H9 (cell line): ENCODE measurements around the gene GNGT2. TPM values are rescaled to one million over a fixed set of nuclear protein-coding genes. Genes with fewer than 3 reads are reported as not detected.

Experiments used
- DNase-seq: peaks from one replicate; pipeline ENCODE4 v3.0.0-alpha.2; 2017
- H2AFZ ChIP-seq: one replicate; pipeline ENCODE4 v1.6.1; 2013; ENCODE audit warnings: mild to moderate bottlenecking, low read length, control low read depth, moderate library complexity
- H2AK5ac ChIP-seq: 2 replicates; pipeline ENCODE4 v1.6.1; 2013; ENCODE audit warnings: low read length, control low read depth, mixed read lengths; ENCODE audit not compliant: insufficient read length
- H2BK120ac ChIP-seq: one replicate; pipeline ENCODE4 v1.6.1; 2013; ENCODE audit warnings: low read depth, mild to moderate bottlenecking, low read length, control low read depth, inconsistent platforms; ENCODE audit not compliant: poor library complexity, severe bottlenecking
- H2BK12ac ChIP-seq: 2 replicates; pipeline ENCODE4 v1.6.1; 2013; ENCODE audit warnings: low read length, control low read depth, mixed read lengths, low read depth; ENCODE audit not compliant: insufficient read length
- H2BK15ac ChIP-seq: 2 replicates; pipeline ENCODE4 v1.6.1; 2013; ENCODE audit warnings: low read depth, low read length, control low read depth
- H2BK20ac ChIP-seq: one replicate; pipeline ENCODE4 v1.6.1; 2013; ENCODE audit warnings: low read depth, mild to moderate bottlenecking, low read length, control low read depth, inconsistent platforms; ENCODE audit not compliant: poor library complexity, severe bottlenecking
- H2BK5ac ChIP-seq: 2 replicates; pipeline ENCODE4 v1.6.1; 2013; ENCODE audit warnings: low read length, control low read depth, mixed read lengths; ENCODE audit not compliant: insufficient read length
- H3K14ac ChIP-seq: 2 replicates; pipeline ENCODE4 v1.6.1; 2013; ENCODE audit warnings: low read length, control low read depth; ENCODE audit not compliant: insufficient read depth
- H3K18ac ChIP-seq: 2 replicates; pipeline ENCODE4 v1.6.1; 2013; ENCODE audit warnings: low read depth, mild to moderate bottlenecking, mixed read lengths, low read length, control low read depth; ENCODE audit not compliant: insufficient read length
- H3K23ac ChIP-seq: 2 replicates; pipeline ENCODE4 v1.6.1; 2013; ENCODE audit warnings: low read length, control low read depth, mixed read lengths, low read depth; ENCODE audit not compliant: insufficient read length
- H3K23me2 ChIP-seq: 2 replicates; pipeline ENCODE4 v1.6.1; 2013; ENCODE audit warnings: low read depth, mild to moderate bottlenecking, mixed read lengths, low read length, control low read depth; ENCODE audit not compliant: insufficient read length, poor library complexity, severe bottlenecking
- H3K27ac ChIP-seq: 2 replicates; pipeline ENCODE4 v1.5.1; 2013; ENCODE audit warnings: low read length, control low read depth, mixed read lengths, low read depth; ENCODE audit not compliant: insufficient read length
- H3K27me3 ChIP-seq: 2 replicates; pipeline ENCODE4 v1.6.1; 2013; ENCODE audit warnings: low read length, control low read depth, inconsistent platforms; ENCODE audit not compliant: insufficient read depth
- H3K4ac ChIP-seq: 2 replicates; pipeline ENCODE4 v1.6.1; 2013; ENCODE audit warnings: low read depth, mild to moderate bottlenecking, control low read depth, inconsistent platforms, low read length, moderate library complexity
- H3K4me1 ChIP-seq: 2 replicates; pipeline ENCODE4 v1.6.1; 2013; ENCODE audit warnings: low read length, control low read depth, inconsistent platforms; ENCODE audit not compliant: insufficient read depth
- H3K4me2 ChIP-seq: 2 replicates; pipeline ENCODE4 v1.6.1; 2013; ENCODE audit warnings: low read length, control low read depth, mixed read lengths; ENCODE audit not compliant: insufficient read length, insufficient read depth
- H3K56ac ChIP-seq: 2 replicates; pipeline ENCODE4 v1.6.1; 2013; ENCODE audit warnings: low read depth, mild to moderate bottlenecking, mixed read lengths, low read length, control low read depth; ENCODE audit not compliant: insufficient read length
- H3K79me1 ChIP-seq: 2 replicates; pipeline ENCODE4 v1.6.1; 2013; ENCODE audit warnings: low read depth, mild to moderate bottlenecking, moderate library complexity, low read length, control low read depth, inconsistent platforms; ENCODE audit not compliant: insufficient read depth, poor library complexity, severe bottlenecking
- H3K79me2 ChIP-seq: 2 replicates; pipeline ENCODE4 v1.6.1; 2013; ENCODE audit warnings: low read length, control low read depth, inconsistent platforms; ENCODE audit not compliant: insufficient read depth
- H3K9ac ChIP-seq: 2 replicates; pipeline ENCODE4 v1.6.1; 2013; ENCODE audit warnings: low read length, control low read depth, mixed read lengths; ENCODE audit not compliant: insufficient read length; ENCODE audit errors: extremely low read depth
- H3K9me3 ChIP-seq: one replicate; pipeline ENCODE4 v1.6.1; 2013; ENCODE audit warnings: low read depth, low read length, inconsistent platforms; ENCODE audit not compliant: control insufficient read depth
- H3T11ph ChIP-seq: one replicate; pipeline ENCODE4 v1.6.1; 2013; ENCODE audit warnings: mild to moderate bottlenecking, low read length, control low read depth, inconsistent platforms
- H4K20me1 ChIP-seq: one replicate; pipeline ENCODE4 v1.6.1; 2013; ENCODE audit not compliant: control insufficient read depth, insufficient read length, insufficient read depth
- H4K5ac ChIP-seq: 2 replicates; pipeline ENCODE4 v1.6.1; 2013; ENCODE audit warnings: low read depth, mild to moderate bottlenecking, mixed read lengths, low read length, control low read depth; ENCODE audit not compliant: insufficient read length
- H4K8ac ChIP-seq: replicated peaks from 2 replicates; pipeline ENCODE4 v1.6.1; 2013; ENCODE audit warnings: low read length, control low read depth, mixed read lengths, low read depth; ENCODE audit not compliant: insufficient read length
- H4K91ac ChIP-seq: 2 replicates; pipeline ENCODE4 v1.6.1; 2013; ENCODE audit warnings: low read depth, mild to moderate bottlenecking, moderate library complexity, mixed read lengths, low read length, control low read depth; ENCODE audit not compliant: insufficient read length
- H3K27ac Mint-ChIP-seq, 3 experiments: 2 replicates in 2 of 3; 3 replicates in 1 of 3; pipeline ENCODE4 v1.8.0; 2020 to 2021; ENCODE audit warnings: mixed read lengths in 3 of 3, mild to moderate bottlenecking in 1 of 3, moderate library complexity in 1 of 3
- H3K27me3 Mint-ChIP-seq: 2 replicates; pipeline ENCODE4 v1.8.0; 2021; ENCODE audit warnings: low read depth, mild to moderate bottlenecking, moderate library complexity, mixed read lengths
- H3K36me3 Mint-ChIP-seq, 3 experiments: 2 replicates in 2 of 3; 3 replicates in 1 of 3; pipeline ENCODE4 v1.8.0; 2020 to 2021; ENCODE audit warnings: low read depth in 3 of 3, mixed read lengths in 3 of 3; ENCODE audit not compliant: insufficient read depth in 1 of 3
- H3K4me1 Mint-ChIP-seq, 2 experiments: 2 replicates each; pipeline ENCODE4 v1.8.0; 2020; ENCODE audit warnings: mixed read lengths in 2 of 2
- H3K4me3 Mint-ChIP-seq, 2 experiments: 2 replicates in 1 of 2; 3 replicates in 1 of 2; pipeline ENCODE4 v1.8.0; 2020 to 2021; ENCODE audit warnings: mild to moderate bottlenecking in 2 of 2, mixed read lengths in 2 of 2, moderate library complexity in 1 of 2
- H3K9me3 Mint-ChIP-seq, 2 experiments: 2 replicates in 1 of 2; 3 replicates in 1 of 2; pipeline ENCODE4 v1.8.0; 2020; ENCODE audit warnings: mild to moderate bottlenecking in 2 of 2, mixed read lengths in 2 of 2, moderate library complexity in 1 of 2
- WGBS: extraction: QIAGEN DNeasy Blood & Tissue Kit; methylation state at CpG from one replicate; pipeline ENCODE4 v1.1.7; 2013; ENCODE audit warnings: missing lambda C conversion rate, low lambda C conversion rate, mixed read lengths; ENCODE audit not compliant: insufficient read length; ENCODE audit errors: extremely low coverage; 5-methylcytosine and 5-hydroxymethylcytosine counted together
- total RNA-seq: library from RNA; stranded (reverse); gene quantifications from 2 replicates; pipeline ENCODE4 v1.2.1, GENCODE V29; 2021
- TF ChIP-seq, protein P1 (sequence below): fragments of 200-600 bp; sonication (generic); conservative IDR thresholded peaks from 3 replicates; pipeline ENCODE4 v1.8.0; 2021; ENCODE audit warnings: antibody characterized with exemption, mild to moderate bottlenecking

GNGT2 gene
- total RNA-seq, 1 experiment from 2014 or later: 0.42 TPM

- no peak overlapping the region for H2BK20ac ChIP-seq
- no peak overlapping the region for H3K56ac ChIP-seq
- no peaks in the 10 kb centered on the region for H3K36me3 Mint-ChIP-seq
- H3K79me1 ChIP-seq: no peaks in the 10 kb centered on the region
- H3K4me2 ChIP-seq: no peak overlapping the region
- no peak overlapping the region for H3K4ac ChIP-seq
- no peak overlapping the region for H2BK120ac ChIP-seq
- no peak overlapping the region for H2BK15ac ChIP-seq
- no peak overlapping the region for H4K5ac ChIP-seq
- H3K27ac ChIP-seq: no peak overlapping the region
- H3K23ac ChIP-seq: no peak overlapping the region
- H3K14ac ChIP-seq: no peak overlapping the region; the same call in 1 of the 2 replicates
- H4K20me1 ChIP-seq: no peaks in the 10 kb centered on the region
- H2AFZ ChIP-seq: no peak overlapping the region
- H3K18ac ChIP-seq: no peak overlapping the region
- no CpG with 5 or more reads among the region's 4 CpGs for WGBS
- no peak overlapping the region for H3K9ac ChIP-seq
- no peak overlapping the region for H4K91ac ChIP-seq
- H3K4me1 ChIP-seq: no peaks in the 10 kb centered on the region
- no peak overlapping the region for H2BK5ac ChIP-seq
- TF ChIP-seq, protein P1, sequence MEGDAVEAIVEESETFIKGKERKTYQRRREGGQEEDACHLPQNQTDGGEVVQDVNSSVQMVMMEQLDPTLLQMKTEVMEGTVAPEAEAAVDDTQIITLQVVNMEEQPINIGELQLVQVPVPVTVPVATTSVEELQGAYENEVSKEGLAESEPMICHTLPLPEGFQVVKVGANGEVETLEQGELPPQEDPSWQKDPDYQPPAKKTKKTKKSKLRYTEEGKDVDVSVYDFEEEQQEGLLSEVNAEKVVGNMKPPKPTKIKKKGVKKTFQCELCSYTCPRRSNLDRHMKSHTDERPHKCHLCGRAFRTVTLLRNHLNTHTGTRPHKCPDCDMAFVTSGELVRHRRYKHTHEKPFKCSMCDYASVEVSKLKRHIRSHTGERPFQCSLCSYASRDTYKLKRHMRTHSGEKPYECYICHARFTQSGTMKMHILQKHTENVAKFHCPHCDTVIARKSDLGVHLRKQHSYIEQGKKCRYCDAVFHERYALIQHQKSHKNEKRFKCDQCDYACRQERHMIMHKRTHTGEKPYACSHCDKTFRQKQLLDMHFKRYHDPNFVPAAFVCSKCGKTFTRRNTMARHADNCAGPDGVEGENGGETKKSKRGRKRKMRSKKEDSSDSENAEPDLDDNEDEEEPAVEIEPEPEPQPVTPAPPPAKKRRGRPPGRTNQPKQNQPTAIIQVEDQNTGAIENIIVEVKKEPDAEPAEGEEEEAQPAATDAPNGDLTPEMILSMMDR: no peak
- no peak overlapping the region for H2BK12ac ChIP-seq
- no peaks in the 10 kb centered on the region; a peak in 1 of 5 replicates for H3K9me3 Mint-ChIP-seq
- H3K4me1 Mint-ChIP-seq: peaks cover 2 to 5% of the 10 kb centered on the region in 2 experiments; a peak in 2 of 4 replicates
- no peaks in the 10 kb centered on the region for H3K79me2 ChIP-seq
- H3K23me2 ChIP-seq: no peaks in the 10 kb centered on the region
- peaks cover 2% of the 10 kb centered on the region for H3K27me3 Mint-ChIP-seq
- H3T11ph ChIP-seq: no peak overlapping the region
- H3K9me3 ChIP-seq: no peaks in the 10 kb centered on the region
- no peak overlapping the region for H3K27ac Mint-ChIP-seq
- no peak overlapping the region for H3K4me3 Mint-ChIP-seq
- H3K27me3 ChIP-seq: no peaks in the 10 kb centered on the region
- no peak overlapping the region for H4K8ac ChIP-seq
- DNase-seq: no peak
- no peak overlapping the region for H2AK5ac ChIP-seq
These were observed 34.5 kb upstream of the GNGT2 start for GRCh38 chr17:49244839-49245238.
